ENCODE data around the gene GRID1.
"Not testable (repeated sequence)": the region's sequence is repeated elsewhere in the genome, so short reads cannot be mapped to it uniquely, and the experiment has no call there.

Gene GRID1

DNA sequence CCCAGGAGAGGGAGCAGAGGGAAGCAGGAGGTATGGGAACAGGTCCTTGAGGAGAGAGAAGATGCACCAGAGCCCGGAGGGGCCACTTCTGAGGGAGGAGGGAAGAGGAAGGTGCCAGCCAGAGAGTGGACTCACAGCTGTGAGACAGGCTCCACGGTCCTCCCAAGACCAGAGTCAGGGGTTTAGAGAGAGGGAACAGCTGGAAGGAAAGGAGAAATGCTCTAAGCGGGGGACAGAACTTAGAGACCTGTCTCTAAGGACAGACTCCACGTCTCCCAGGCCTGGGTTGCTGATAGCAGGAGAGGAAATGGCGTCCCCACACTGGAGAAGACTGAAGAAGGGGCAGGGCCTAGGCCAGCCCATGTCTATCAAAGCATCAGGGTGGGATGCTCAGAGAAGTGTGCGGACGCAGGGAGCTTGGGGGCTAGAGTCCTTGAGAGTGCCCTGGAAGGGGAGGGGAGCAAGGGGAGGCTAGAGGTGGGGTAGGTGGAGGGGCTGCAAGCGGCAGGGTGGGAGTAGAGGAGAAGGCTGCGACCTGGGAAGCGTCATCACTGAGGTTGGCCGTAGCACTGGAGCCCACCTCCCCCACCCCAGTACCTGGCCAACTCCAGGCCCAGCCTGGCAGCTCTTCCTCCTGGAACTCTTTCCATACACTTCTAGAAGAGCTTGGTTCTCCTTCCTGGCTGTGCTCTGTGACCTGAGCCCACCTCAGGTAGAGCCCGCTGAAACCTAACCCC lies 25.6 kb upstream of the GRID1 start:
- no peak for DNase-seq

DNA sequence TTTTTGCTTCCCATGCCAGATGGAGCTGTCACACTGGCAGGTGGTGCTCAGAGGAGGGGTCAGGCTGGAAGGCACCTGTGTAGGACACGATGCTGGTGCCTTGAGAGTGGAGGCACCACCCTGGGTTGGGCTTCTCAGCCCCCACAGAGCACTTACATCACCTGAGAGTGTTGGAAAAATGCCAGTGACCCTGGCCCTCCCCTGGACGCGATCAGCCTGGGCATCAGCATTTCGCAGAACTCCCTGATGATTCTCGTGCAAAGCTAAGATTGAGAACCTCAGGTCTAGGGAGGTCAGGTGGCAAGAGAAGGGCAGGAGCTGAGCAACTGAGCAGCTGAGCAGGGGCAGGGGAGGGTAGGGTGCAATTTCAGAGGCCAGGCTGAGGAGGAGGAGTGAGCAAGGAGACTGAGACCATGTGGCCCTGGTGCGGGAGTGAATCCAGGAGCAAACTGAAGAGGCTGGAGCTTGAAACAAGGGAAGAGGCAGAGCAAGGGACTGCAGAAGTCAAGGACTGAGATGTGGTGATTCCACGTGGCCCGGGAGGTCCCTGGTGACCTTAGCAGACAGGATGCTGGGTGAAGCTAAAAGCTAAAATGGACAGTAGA lies 24.7 kb upstream of the GRID1 start:
- no peak for DNase-seq

DNA sequence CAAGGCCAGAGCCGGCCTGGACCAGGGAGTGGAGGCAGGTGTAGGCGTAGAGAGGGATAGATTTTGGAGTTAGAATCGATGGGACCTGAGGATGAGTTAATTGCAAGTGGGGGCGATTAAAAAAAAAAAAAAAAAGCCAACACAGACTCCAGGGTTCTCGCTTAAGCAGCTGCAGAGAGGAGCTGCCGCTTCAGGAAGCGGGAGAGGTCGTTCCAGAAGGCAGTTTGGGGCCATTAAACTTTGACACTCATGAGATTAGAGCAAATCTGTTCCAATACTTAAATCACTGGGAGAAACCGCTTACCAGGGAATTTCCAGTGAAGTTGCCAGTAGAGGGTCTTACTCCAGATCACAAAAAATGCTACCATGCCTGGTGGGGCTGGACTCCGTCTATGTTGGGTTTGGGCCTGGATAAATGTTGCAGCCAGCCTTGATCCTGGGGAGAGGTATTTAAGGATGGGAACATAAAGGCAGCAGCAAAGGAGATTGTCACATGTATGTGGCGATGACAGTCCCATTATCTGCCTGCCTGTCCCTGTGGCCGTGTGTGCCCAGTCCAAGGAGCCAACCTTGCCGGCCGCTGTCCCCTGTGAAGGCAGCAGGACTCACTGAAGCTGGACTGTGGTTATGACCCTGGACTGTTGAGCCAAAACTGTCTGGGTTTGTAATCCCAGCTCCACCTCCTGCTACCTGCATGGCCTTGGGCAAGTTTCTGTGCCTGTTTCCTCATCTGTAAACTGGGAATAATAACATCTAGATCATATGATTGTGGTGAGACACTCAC lies 23.9 kb upstream of the GRID1 start:
- DNase-seq, result no peak

DNA sequence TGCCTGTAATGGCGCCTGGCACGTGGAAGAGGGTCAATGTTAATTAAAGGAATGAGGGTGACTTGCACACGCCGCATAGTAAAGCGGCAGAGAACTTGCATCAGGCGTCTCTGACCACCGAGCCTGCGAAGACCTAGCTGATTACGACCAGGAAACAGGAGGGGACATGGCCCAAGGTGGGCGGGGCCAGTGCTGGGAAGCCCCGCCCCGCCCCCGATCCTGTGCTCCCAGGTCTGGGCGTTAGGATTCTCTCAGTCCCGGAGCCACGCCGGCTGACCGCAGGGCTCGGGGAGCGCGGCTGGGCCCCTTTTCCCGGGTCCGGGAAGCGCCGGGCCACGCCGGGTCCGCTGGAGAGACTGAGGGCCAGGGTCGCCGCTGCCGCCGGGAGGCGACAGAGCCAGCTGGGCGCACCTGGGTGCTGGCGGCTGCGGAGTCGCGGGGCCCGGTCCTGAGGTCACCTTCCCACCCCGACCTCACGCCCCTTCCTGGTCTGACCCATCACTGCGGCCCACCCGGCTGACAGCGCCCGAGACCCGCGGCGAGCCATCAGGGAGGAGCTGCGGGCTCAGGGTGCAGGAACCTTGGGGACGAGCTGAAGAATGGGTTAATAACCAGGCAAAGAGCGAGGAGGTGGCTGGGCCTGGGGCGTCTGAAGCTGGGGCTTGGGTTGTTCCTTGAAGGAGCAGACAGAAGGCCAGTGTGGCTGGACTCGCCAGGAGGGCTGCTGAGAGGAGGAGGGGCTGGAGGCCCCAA lies 23.0 kb upstream of the GRID1 start:
- DNase-seq, result no peak

DNA sequence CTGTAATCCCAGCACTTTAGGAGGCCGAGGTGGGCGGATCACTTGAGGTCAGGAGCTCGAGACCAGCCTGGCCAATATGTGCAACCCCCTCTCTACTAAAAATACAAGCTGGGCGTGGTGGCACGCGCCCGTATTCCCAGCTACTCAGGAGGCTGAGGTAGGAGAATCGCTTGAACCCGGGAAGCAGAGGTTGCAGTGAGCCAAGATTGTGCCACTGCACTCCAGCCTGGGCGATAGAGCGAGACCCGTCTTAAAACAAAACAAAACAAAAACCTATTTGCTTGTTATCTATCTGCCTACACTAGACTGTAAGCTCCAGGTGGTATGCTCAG lies 22.5 kb upstream of the GRID1 start:
- not testable (repeated sequence) for DNase-seq

DNA sequence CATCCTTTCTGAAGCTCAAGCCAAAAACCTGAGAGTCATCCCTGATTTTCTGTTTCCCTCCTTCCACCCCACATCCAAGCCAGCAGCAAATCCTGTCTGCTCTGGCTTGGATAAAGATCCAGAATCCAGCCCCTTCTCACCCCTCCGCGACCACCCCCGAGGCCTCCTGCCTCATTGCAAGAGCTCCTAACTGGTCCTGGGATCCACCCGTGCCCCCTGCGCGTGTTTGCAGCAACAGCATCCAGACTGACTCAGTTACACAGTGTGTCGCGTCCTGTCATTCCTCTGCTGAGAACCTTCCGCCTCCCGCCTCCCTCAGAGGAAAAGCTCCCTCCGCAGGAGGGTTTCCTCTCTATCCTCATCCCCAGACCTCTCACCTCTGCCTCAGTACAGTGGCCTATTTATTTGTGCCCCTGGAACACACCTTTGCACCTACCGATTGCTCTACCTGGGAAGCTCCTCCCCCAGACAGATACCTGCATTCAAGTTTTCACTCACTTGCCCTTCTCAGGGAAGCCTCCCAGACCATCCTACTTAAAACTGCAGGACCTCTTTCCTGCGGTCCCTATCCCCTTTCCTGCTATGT lies 21.6 kb upstream of the GRID1 start:
- DNase-seq, result no peak

DNA sequence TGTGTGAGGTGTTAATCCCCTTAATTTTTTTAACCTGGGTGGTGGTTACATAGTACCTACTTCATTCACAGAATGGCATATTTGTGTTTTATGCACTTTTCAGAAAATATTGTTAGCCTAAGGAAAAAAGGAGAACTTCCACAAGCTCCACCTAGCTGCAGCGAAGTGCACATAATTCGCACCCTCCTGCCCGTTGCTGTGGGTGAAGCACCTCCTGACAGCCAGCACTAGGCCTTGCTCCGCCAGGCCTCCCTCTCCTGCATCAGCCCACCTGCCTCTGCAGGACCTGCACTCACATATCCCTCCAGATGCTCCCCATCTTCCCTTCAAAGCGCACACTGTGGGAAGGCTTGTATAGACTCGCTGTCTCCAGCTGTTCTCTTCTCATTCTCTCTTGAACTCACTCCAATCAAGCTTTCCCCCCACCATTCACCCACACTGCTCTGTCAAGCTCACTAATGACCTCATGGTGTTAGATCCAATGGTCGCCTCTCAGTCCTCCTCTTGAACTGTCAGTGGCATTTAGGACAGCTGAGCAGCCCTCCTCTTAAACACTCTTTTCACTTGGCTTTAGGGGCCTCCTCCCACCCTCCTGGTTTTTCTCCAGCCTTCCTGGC lies 20.7 kb upstream of the GRID1 start:
- DNase-seq, result no peak

DNA sequence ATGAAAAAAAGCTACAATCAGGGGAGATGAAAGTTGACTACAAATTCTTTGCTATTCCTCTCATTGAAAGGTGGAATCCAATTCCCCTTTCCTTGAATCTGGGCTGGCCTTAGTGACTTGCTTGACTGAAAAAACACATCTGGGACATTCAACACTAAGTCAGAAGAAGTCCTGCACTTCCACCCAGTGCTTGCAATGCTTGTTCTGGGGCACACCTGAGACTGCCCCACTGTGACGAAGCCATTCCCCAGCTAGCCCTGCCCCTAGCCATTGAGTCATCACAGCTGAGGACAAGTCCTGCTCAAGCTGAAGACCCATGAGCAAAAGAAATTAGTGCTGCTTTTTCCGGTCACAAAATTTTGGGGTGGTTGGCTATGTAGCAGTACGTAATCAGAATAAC lies 19.2 kb upstream of the GRID1 start:
- no peak for DNase-seq

DNA sequence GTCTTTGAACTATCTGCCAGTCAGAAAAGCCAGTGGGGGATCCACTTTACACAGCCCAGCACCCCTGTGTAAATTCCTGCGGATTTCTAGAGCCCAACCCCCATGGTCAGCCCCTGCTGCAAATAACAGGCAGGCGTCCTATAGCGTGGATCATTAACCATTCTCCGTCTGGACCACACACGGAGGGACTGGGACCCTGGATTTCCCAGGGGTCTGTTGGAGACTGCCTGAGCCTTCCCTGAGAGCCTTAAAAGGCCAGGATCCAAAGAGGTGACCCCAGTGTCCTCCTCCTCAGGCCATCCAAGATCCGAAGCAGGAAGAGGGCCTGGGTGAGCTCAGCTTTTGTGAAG lies 11.2 kb upstream of the GRID1 start:
- no peak for DNase-seq

DNA sequence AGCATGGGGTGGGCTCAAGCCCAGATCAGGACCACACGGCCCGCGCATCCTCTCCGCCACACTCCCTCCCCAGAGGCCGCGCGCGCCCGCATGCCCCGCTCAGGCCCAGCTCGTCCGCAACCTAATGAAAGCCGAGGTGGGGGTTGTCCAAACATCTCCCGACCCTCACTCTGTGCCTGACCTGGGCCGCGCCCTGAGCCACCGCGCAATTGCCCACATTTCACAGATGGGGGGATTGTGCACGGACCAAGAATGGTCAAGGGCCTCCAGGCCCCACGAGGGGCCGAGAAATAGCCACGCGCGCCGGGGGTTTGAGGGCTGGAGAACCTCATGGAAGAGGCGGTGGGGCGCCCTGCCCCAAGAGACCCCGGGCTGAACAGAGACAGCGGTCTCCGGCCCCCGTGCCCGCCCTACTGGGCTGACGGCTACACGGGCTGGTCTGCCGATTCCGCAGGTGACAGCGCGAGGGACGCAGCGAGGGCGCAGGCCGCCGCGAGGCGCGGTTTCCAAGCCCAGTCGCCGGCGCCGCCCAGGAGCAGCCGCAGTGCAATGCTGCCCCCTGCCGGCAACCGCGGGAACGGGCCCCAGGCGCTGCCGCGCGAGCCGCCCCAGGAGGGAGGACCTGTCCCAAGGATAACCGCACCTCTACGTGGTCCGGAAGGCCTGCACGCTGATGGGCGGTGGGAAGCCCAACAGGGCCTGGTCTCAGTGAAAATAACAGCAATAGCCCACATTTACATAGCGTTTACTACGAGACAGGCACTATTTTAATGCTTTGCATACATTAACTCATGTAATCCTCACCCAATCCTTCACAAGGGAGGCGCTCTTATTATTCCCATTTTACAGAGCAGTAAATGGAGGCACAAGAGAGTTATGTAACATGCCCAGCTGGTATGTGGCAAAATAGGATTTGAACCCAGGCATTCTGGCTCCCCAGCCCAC lies 10.5 kb upstream of the GRID1 start:
- DNase-seq, result peak; percentile 83

DNA sequence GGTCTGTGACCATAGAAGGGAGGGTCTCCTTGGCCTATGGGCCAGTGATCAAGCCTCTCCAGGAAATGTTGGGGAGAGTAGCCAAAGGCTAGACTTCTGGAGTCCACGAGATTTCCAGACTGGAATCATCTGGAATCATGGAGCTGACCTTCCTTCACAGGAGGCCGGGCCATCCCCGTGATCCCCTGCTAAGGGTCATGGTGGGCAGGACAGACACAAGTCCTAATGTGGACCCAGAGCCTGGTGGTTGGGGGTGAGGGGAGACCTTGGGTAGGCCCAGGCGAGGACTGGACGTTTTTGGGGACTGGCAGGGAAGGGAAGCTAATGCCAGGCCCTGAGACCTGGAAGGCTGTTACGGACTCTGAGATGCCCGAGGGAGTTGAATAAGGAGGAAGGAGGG lies 9.8 kb upstream of the GRID1 start:
- no peak for DNase-seq

DNA sequence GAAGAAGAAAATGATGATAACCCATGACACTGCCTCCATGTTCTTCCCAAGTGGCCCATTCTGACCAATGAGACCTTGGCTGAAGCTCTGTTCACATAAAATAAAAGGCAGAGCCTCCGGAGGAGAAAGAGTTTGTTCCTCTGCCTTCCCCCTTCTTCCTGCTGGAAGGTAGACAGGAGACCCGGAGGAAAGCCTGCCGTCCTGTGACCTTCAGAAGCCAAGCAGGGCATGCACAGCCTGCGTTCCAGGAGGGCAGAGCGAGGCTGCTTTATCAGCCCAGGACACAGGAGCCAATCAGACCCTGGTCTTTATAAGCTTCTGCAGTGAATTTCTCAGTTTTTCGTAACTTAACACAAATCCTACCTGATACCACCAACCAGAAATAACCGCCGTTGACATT lies 8.6 kb upstream of the GRID1 start:
- no peak for DNase-seq

DNA sequence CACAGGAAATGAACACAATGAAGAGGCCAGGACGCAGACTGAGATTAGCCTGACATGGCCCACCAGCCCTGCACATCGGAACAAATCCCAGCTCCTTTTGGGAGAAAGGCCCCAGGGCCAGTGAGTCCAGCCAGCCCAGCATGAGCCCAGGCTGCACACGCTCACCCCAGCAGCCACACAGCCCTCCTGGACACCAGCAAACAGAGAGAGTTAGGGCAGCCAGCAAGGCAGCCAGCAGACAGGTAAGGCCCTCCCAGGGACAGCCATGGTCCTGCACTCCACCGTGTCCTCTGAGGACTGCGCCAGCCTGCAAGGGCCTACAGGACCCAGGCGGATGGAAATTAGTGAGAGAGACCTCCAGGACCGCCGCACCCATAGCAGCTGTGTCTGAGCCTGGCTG lies 8.1 kb upstream of the GRID1 start:
- DNase-seq, result no peak

DNA sequence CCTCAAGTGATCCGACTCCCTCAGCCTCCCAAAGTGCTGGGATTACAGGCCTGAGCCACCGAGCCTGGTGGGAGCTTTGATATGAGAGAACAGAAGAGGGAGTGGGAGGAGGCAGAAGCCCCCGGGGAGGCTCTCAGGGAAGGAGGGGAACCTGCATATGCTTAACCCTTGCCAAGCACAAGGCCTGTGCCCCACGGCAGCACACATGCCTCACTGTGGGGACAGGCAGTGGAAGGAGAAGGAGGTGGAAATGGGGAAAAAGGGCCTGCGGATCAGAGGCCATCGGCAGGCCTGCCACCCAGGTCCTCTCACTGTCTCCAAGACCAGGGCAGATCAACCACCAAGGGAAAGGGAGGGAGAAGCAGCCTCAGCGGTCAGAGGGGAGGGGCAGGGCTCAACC lies 7.2 kb upstream of the GRID1 start:
- no peak for DNase-seq

DNA sequence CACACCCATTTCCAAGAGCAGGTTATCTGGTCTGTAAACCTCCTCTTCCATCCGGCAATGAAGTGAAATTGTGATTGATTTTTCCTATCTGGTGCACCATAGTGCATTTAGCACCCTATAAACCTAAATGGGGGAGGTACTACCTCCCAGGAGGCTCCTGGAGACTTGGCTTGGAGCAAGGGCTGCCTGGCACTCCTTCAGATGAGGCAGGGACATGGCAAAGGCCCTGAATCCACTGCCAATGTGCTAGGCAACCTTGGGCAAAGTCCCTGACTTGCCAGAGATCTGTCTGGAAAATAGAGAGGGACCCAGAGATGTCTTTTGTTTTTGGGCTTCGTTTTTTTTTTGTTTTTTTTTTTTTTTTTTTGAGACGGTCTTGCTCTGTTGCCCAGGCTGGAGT lies 6.7 kb upstream of the GRID1 start:
- DNase-seq, result no peak

DNA sequence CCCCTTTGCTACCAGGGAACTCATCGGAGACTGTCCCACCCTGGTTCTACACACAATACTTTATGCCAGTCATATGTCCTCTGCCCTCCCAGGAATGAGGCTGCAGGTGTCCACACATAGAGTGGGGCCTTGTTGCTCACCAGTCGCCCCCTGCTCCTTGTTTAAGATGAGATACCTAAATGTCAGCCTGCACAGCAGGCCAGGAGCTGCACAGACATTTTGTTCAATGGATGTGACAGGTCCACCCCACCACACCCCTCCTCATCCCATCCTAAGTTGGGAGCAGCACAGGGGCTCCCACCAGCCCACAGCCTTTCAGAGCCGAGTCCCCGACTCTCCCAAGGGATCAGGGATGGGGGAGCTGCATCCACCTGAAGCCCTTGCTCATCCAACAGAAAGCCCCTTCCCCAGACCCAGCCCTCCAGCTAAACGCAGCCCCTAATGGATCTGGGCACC lies 6.2 kb upstream of the GRID1 start:
- no peak for DNase-seq

DNA sequence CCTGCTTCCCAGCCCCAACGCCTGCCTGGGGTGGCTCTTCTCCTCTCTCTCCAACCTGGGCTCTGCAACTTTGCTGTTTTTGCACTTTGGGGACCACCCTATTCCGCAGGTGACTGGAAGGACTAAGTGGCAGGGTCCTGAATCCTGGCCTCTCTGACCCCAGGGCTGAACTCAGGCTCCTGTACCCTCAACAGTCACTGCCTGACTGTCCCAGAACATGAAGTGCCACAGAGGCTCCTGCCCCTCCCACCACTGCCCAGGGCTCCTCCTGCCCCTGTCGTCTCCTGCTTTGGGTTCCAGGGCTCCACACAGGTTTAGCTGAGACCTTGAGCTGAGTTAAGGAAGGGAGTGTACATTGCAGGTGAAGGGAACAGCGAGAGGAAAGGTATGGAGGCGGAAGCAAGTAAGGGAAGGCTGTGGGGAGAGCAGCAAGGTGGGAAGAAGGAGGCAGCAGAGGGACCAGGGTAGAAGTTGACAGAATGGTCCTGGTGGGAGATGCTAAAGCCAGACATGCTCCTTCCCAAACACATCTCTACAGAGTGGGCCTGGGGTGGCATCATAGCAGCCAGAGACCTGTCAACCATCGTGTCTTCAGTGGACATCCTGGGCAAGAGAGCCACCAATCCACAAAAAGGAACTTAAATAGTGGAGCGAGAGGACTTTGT lies 5.7 kb upstream of the GRID1 start:
- no peak for DNase-seq

DNA sequence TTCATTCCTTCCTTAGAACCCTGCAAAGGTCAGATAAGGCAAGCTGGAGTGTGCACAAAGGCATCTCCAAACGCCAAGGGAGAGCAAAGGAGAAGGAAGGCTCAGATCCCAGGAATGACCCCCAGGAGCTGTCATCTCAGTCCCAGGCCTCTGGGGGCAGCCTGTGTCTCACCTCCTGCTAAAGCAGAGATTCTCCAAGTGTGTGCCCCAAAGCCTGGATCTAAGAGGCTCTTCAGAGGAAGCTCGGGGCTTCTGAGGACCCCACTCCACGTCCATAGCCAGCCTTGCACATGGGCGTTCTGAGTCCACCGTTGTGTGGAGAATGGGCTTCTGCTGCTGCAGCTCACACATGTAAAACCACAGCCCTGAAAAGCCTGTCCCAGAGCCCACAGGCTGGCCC lies 5.1 kb upstream of the GRID1 start:
- DNase-seq, result no peak

DNA sequence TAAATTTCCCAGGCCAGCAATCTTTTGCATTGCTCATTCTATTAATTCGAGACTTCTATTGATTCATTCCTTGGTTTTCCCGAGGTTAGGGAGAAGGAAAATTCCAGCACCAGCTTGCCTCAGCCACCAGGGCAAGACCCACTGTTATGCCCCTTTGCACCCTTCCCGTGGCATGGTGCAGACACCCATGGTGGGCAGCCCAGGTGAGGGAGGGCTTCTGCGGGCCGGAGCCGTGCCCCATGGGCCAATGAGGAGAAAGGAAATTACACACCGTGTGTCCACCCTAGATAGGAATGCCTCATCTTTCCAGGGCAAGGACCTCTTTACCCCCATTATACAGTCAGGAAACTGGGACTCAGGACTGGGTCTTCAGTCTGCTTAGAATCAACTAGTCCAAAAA lies 4.5 kb upstream of the GRID1 start:
- DNase-seq, result no peak

DNA sequence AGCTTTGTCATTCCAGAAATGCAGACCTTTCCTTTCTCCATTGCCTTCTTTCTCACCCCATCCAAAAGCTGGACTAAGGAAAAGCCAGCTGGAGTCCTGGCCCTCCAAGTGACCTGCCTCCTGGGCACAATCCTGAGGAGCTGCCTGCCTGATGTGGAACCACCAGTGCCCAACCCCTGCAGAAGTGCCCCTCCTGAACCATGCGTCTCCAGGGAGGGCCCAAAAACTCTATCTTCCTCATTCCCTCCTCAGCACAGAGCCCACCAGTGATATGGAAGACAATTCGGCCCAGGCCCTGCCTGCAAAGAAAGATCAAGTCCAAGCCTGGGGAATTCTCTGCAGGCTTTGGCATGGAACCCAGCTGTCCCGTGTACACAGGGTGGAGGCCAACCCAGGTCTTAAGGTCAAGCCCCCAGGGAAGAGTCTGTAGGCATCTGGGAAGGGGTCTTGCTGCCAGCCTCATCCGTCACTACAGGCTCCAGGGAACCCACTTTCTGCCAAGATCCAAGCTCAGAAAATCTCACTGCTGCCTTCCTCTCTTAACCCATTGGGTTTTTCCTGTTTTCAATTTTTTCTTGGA lies 3.5 kb upstream of the GRID1 start:
- no peak for DNase-seq

DNA sequence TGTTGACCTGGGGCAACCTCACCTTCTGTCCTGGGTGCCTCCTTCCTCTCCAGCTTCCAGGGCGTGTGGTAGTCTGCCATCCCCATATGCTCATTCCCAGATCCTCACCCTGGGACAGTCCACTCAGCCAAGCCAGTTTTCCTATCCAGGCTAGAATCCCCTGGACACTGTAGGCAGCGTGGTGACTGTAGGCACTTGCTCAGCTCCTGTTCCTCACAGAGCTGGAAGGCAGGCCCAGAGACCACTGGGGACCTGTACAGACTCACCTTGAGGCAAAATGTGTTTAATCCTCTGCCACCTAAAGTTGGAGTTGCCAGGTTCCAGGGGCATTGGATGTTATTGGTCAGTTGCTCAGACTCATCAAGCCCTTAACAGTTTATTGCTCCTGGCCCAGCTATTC lies 2.4 kb upstream of the GRID1 start:
- no peak for DNase-seq

Measured in DMS53 (cell line).